SU-DHL-6 (cell line): Measurements from ENCODE around the gene KCNJ9.

Experiments used
- H2AFZ ChIP-seq: fragments of 200-600 bp; sonication (generic); 2 replicates; pipeline ENCODE4 v1.6.1; 2014; ENCODE audit warnings: low read depth, mild to moderate bottlenecking, moderate library complexity, mixed read lengths, antibody characterized with exemption, low read length; ENCODE audit not compliant: severe bottlenecking
- H3F3A ChIP-seq: fragments of 200-600 bp; shearing (Covaris generic); 2 replicates; pipeline ENCODE4 v1.6.0; 2016; ENCODE audit warnings: antibody characterized with exemption, mild to moderate bottlenecking; ENCODE audit not compliant: insufficient read depth
- H3K27ac ChIP-seq: fragments of 200-600 bp; sonication (generic); 2 replicates; pipeline ENCODE4 v1.5.1; 2016; ENCODE audit warnings: low read depth, mild to moderate bottlenecking, low read length, moderate library complexity, mixed read lengths
- H3K27me3 ChIP-seq: fragments of 200-600 bp; sonication (generic), shearing (Covaris generic); 2 replicates; pipeline ENCODE4 v1.6.0; 2014; ENCODE audit warnings: mild to moderate bottlenecking, low read length
- H3K36me3 ChIP-seq: fragments of 200-600 bp; sonication (generic); 2 replicates; pipeline ENCODE4 v1.6.1; 2014; ENCODE audit warnings: mild to moderate bottlenecking, low read length, mixed read lengths
- H3K4me2 ChIP-seq: fragments of 300-600, 200-600 bp; shearing (Covaris generic), sonication (generic); 2 replicates; pipeline ENCODE4 v1.6.0; 2014; ENCODE audit warnings: low read length, low read depth, mild to moderate bottlenecking; ENCODE audit not compliant: poor library complexity, severe bottlenecking
- H3K4me3 ChIP-seq: fragments of 200-600 bp; sonication (generic); 2 replicates; pipeline ENCODE4 v1.5.1; 2014; ENCODE audit warnings: antibody characterized with exemption, low read length, mild to moderate bottlenecking, mixed read lengths; ENCODE audit not compliant: insufficient read depth, poor library complexity, severe bottlenecking
- H3K79me2 ChIP-seq: fragments of 200-600 bp; sonication (generic); 2 replicates; pipeline ENCODE4 v1.6.1; 2014; ENCODE audit warnings: mild to moderate bottlenecking, low read length, moderate library complexity; ENCODE audit not compliant: insufficient read depth
- H3K9ac ChIP-seq: fragments of 200-600 bp; sonication (generic); 2 replicates; pipeline ENCODE4 v1.7.0; 2014; ENCODE audit warnings: mild to moderate bottlenecking, low read length
- H3K9me2 ChIP-seq: fragments of 200-600 bp; sonication (generic); replicated peaks from 2 replicates; pipeline ENCODE4 v1.6.1; 2014; ENCODE audit warnings: low read length; ENCODE audit not compliant: insufficient read depth
- H3K9me3 ChIP-seq: fragments of 200-600 bp; sonication (generic); 2 replicates; pipeline ENCODE4 v1.6.1; 2014; ENCODE audit warnings: low read length, mixed read lengths; ENCODE audit not compliant: insufficient read depth
- H4K20me1 ChIP-seq: fragments of 200-600 bp; sonication (generic); 2 replicates; pipeline ENCODE4 v1.6.1; 2014; ENCODE audit warnings: low read depth, mild to moderate bottlenecking, antibody characterized with exemption, low read length, moderate library complexity, mixed read lengths
- CTCF ChIP-seq: fragments of 200-600 bp; sonication (generic); IDR thresholded peaks from one replicate; pipeline ENCODE4 v1.5.1; 2017; ENCODE audit warnings: antibody characterized with exemption, mild to moderate bottlenecking, low read length, moderate library complexity; ENCODE audit not compliant: insufficient read depth, poor library complexity, severe bottlenecking
- EZH2phosphoT487 ChIP-seq: fragments of 200-600 bp; sonication (generic), shearing (Covaris generic); conservative IDR thresholded peaks from 2 replicates; pipeline ENCODE4 v1.6.1; 2018; ENCODE audit warnings: mild to moderate bottlenecking, antibody characterized with exemption, low read length, moderate library complexity, mixed read lengths

Gene KCNJ9

GRCh38 chr1:160050619-160051018 lies 30.7 kb upstream of the KCNJ9 start:
- H2AFZ ChIP-seq: no peak overlapping the region
- no peaks in the 10 kb centered on the region for H3K27me3 ChIP-seq
- H3K4me2 ChIP-seq: no peak overlapping the region
- H4K20me1 ChIP-seq: no peaks in the 10 kb centered on the region
- H3K79me2 ChIP-seq: no peaks in the 10 kb centered on the region
- TF ChIP-seq EZH2phosphoT487: no peak
- TF ChIP-seq CTCF: no peak
- no peaks in the 10 kb centered on the region for H3K36me3 ChIP-seq
- H3K9me3 ChIP-seq: no peaks in the 10 kb centered on the region
- no peak overlapping the region for H3K4me3 ChIP-seq
- H3K9me2 ChIP-seq: no peaks in the 10 kb centered on the region
- no peaks in the 10 kb centered on the region for H3F3A ChIP-seq
- no peak overlapping the region for H3K27ac ChIP-seq
- no peak overlapping the region for H3K9ac ChIP-seq

GRCh38 chr1:160052936-160053335 lies 28.4 kb upstream of the KCNJ9 start:
- H3F3A ChIP-seq: no peaks in the 10 kb centered on the region
- no peak overlapping the region for H3K9ac ChIP-seq
- no peaks in the 10 kb centered on the region for H3K79me2 ChIP-seq
- H2AFZ ChIP-seq: no peak overlapping the region
- TF ChIP-seq CTCF (no peak), EZH2phosphoT487 (no peak)
- H3K27me3 ChIP-seq: no peaks in the 10 kb centered on the region
- no peaks in the 10 kb centered on the region for H4K20me1 ChIP-seq
- no peaks in the 10 kb centered on the region for H3K9me2 ChIP-seq
- H3K9me3 ChIP-seq: no peaks in the 10 kb centered on the region
- no peaks in the 10 kb centered on the region for H3K36me3 ChIP-seq
- no peak overlapping the region for H3K4me3 ChIP-seq
- H3K27ac ChIP-seq: no peak overlapping the region
- no peak overlapping the region for H3K4me2 ChIP-seq

- no peaks in the 10 kb centered on the region for H3K36me3 ChIP-seq
- no peak overlapping the region for H3K27ac ChIP-seq
- H3K4me3 ChIP-seq: no peak overlapping the region
- no peaks in the 10 kb centered on the region for H3K27me3 ChIP-seq
- no peaks in the 10 kb centered on the region for H4K20me1 ChIP-seq
- H3K4me2 ChIP-seq: no peak overlapping the region
- H3K79me2 ChIP-seq: no peaks in the 10 kb centered on the region
- no peaks in the 10 kb centered on the region for H3K9me3 ChIP-seq
- no peaks in the 10 kb centered on the region for H3F3A ChIP-seq
- no peaks in the 10 kb centered on the region for H3K9me2 ChIP-seq
- H2AFZ ChIP-seq: no peak overlapping the region
- H3K9ac ChIP-seq: no peak overlapping the region
- no peak for TF ChIP-seq CTCF
- TF ChIP-seq EZH2phosphoT487: no peak
Observed at GRCh38 chr1:160053548-160054365, 27.6 kb upstream of the KCNJ9 start.
